IMR-90 (cell line): Measurements from ENCODE around the gene EPHB1. TPM values are rescaled to one million over a fixed set of nuclear protein-coding genes. Genes with fewer than 3 reads are reported as not detected.

Experiments used
- ATAC-seq: fragments of 200-7000 bp; cut with Tn5 transposase; 2 replicates; pipeline ENCODE4 v1.9.1; 2020; ENCODE audit warnings: low read depth, mild to moderate bottlenecking, moderate library complexity
- BruUV-seq: library from RNA; stranded (reverse); fragments of 400-500 nt; replicated peaks from 2 replicates; lab custom pipeline; 2021; lab: Mats Ljungman, UMichigan
- CTCF ChIA-PET: fragments of 300-600 bp; formaldehyde crosslinking; extraction: SDS; loops from one replicate; lab custom pipeline; 2021; ENCODE audit warnings: antibody characterized with exemption; lab: Yijun Ruan, JAX
- POLR2A ChIA-PET: fragments of 300-600 bp; sonication (Branson Sonifier 250); formaldehyde crosslinking; loops from one replicate; lab custom pipeline; 2022; ENCODE audit warnings: antibody characterized with exemption; ENCODE audit not compliant: unreplicated experiment; lab: Charles Lee
- DNase-seq: peaks from one replicate; pipeline ENCODE4 v3.0.0; 2013
- H2AFZ ChIP-seq: replicated peaks from 2 replicates; pipeline ENCODE3; 2013; ENCODE audit warnings: low read length, mild to moderate bottlenecking; ENCODE audit not compliant: poor library complexity
- H2AK5ac ChIP-seq: 2 replicates; pipeline ENCODE4 v1.6.1; 2013; ENCODE audit warnings: low read depth, low read length, inconsistent platforms
- H2AK9ac ChIP-seq: replicated peaks from 2 replicates; pipeline ENCODE3; 2013; ENCODE audit warnings: mild to moderate bottlenecking, low read depth, low read length, moderate library complexity; ENCODE audit not compliant: poor library complexity
- H2BK120ac ChIP-seq: 2 replicates; pipeline ENCODE4 v1.6.1; 2013; ENCODE audit warnings: low read depth, low read length, inconsistent platforms
- H2BK15ac ChIP-seq: 3 replicates; pipeline ENCODE4 v1.6.1; 2013; ENCODE audit warnings: low read depth, low read length, inconsistent platforms
- H2BK20ac ChIP-seq: 2 replicates; pipeline ENCODE4 v1.6.1; 2013; ENCODE audit warnings: low read depth, mild to moderate bottlenecking, inconsistent platforms, low read length, moderate library complexity
- H2BK5ac ChIP-seq: 2 replicates; pipeline ENCODE4 v1.6.1; 2013; ENCODE audit warnings: mild to moderate bottlenecking, low read depth, low read length, inconsistent platforms; ENCODE audit not compliant: poor library complexity, severe bottlenecking
- H3K14ac ChIP-seq: replicated peaks from 2 replicates; pipeline ENCODE4 v1.6.1; 2013; ENCODE audit warnings: low read depth, low read length, inconsistent platforms
- H3K18ac ChIP-seq: 2 replicates; pipeline ENCODE4 v1.6.1; 2013; ENCODE audit warnings: low read depth, low read length, control low read depth
- H3K23ac ChIP-seq: 2 replicates; pipeline ENCODE4 v1.6.1; 2013; ENCODE audit warnings: low read depth, low read length, inconsistent platforms
- H3K27ac ChIP-seq: 2 replicates; pipeline ENCODE4 v1.5.1; 2013; ENCODE audit warnings: mild to moderate bottlenecking, control low read depth, low read length; ENCODE audit not compliant: insufficient read depth
- H3K27me3 ChIP-seq: 2 replicates; pipeline ENCODE4 v1.6.1; 2013; ENCODE audit warnings: low read length; ENCODE audit not compliant: control insufficient read depth, insufficient read depth
- H3K36me3 ChIP-seq: 2 replicates; pipeline ENCODE4 v1.6.1; 2013; ENCODE audit warnings: low read length, mixed read lengths; ENCODE audit not compliant: control insufficient read depth, insufficient read depth
- H3K4ac ChIP-seq: 2 replicates; pipeline ENCODE4 v1.6.1; 2013; ENCODE audit warnings: low read depth, low read length, inconsistent platforms
- H3K4me1 ChIP-seq: 2 replicates; pipeline ENCODE4 v1.6.1; 2013; ENCODE audit warnings: low read length, mixed read lengths; ENCODE audit not compliant: control insufficient read depth, insufficient read depth
- H3K4me2 ChIP-seq: 2 replicates; pipeline ENCODE4 v1.6.1; 2013; ENCODE audit warnings: low read depth, mild to moderate bottlenecking, control low read depth, low read length, moderate library complexity
- H3K4me3 ChIP-seq: 2 replicates; pipeline ENCODE4 v1.5.1; 2013; ENCODE audit warnings: low read depth, mild to moderate bottlenecking, control low read depth, low read length, moderate library complexity; ENCODE audit not compliant: insufficient read depth
- H3K56ac ChIP-seq: 2 replicates; pipeline ENCODE4 v1.6.1; 2013; ENCODE audit warnings: low read length, inconsistent platforms; ENCODE audit not compliant: insufficient read depth; ENCODE audit errors: extremely low read depth
- H3K79me1 ChIP-seq, 2 experiments: 2 replicates each; pipeline ENCODE4 v1.6.1; 2013; ENCODE audit warnings: low read length in 2 of 2, inconsistent platforms in 1 of 2, low read depth in 1 of 2
- H3K9ac ChIP-seq: 2 replicates; pipeline ENCODE4 v1.6.1; 2013; ENCODE audit warnings: low read depth, low read length, control low read depth
- H3K9me1 ChIP-seq: 2 replicates; pipeline ENCODE4 v1.6.1; 2013; ENCODE audit warnings: low read length, inconsistent platforms; ENCODE audit not compliant: insufficient read depth
- H3K9me3 ChIP-seq: 2 replicates; pipeline ENCODE4 v1.6.1; 2013; ENCODE audit warnings: low read length; ENCODE audit not compliant: control insufficient read depth, insufficient read depth
- H4K20me1 ChIP-seq: 2 replicates; pipeline ENCODE4 v1.6.1; 2013; ENCODE audit warnings: low read length, inconsistent platforms; ENCODE audit not compliant: insufficient read depth
- H4K5ac ChIP-seq: 2 replicates; pipeline ENCODE4 v1.6.1; 2013; ENCODE audit warnings: mild to moderate bottlenecking, low read depth, low read length, control low read depth
- H4K8ac ChIP-seq, 2 experiments: 2 replicates each; pipeline ENCODE4 v1.6.1; 2013; ENCODE audit warnings: low read depth in 2 of 2, low read length in 2 of 2, control low read depth in 1 of 2, inconsistent platforms in 1 of 2
- H4K91ac ChIP-seq: 2 replicates; pipeline ENCODE4 v1.6.1; 2013; ENCODE audit warnings: low read depth, low read length, inconsistent platforms; ENCODE audit not compliant: insufficient read depth
- BHLHE40 ChIP-seq: fragments of 150-350 bp; IDR thresholded peaks from 2 replicates; pipeline ENCODE4 v1.6.1; 2016; ENCODE audit warnings: mild to moderate bottlenecking, low read depth, low read length
- CEBPB ChIP-seq: IDR thresholded peaks from 2 replicates; pipeline ENCODE4 v1.6.1; 2012; ENCODE audit warnings: low read depth, low read length, improper control_type of control experiment
- CHD1 ChIP-seq: IDR thresholded peaks from 2 replicates; pipeline ENCODE4 v1.6.1; 2012; ENCODE audit warnings: low read depth, low read length, improper control_type of control experiment
- FOS ChIP-seq: fragments of 150-350 bp; IDR thresholded peaks from 2 replicates; pipeline ENCODE4 v1.6.1; 2016; ENCODE audit warnings: low read depth, low read length
- MAFK ChIP-seq: IDR thresholded peaks from 2 replicates; pipeline ENCODE4 v1.6.1; 2012; ENCODE audit warnings: low read depth, low read length, improper control_type of control experiment
- MAZ ChIP-seq: IDR thresholded peaks from 2 replicates; pipeline ENCODE4 v1.6.1; 2012; ENCODE audit warnings: low read depth, mild to moderate bottlenecking, low read length, improper control_type of control experiment, moderate library complexity, borderline replicate concordance
- MXI1 ChIP-seq: IDR thresholded peaks from 2 replicates; pipeline ENCODE4 v1.6.1; 2012; ENCODE audit warnings: low read depth, mild to moderate bottlenecking, low read length, moderate library complexity, borderline replicate concordance
- NFE2L2 ChIP-seq: fragments of 150-350 bp; IDR thresholded peaks from 2 replicates; pipeline ENCODE4 v1.6.1; 2016; ENCODE audit warnings: low read depth, mild to moderate bottlenecking, low read length
- POLR2A ChIP-seq: IDR thresholded peaks from 2 replicates; pipeline ENCODE4 v1.6.1; 2012; ENCODE audit warnings: mild to moderate bottlenecking, low read depth, low read length
- RAD21 ChIP-seq: IDR thresholded peaks from 2 replicates; pipeline ENCODE4 v1.6.1; 2012; ENCODE audit warnings: low read length, improper control_type of control experiment
- RCOR1 ChIP-seq: IDR thresholded peaks from 2 replicates; pipeline ENCODE4 v1.6.1; 2012; ENCODE audit warnings: mild to moderate bottlenecking, low read length, improper control_type of control experiment; ENCODE audit not compliant: insufficient replicate concordance
- RFX5 ChIP-seq: IDR thresholded peaks from 2 replicates; pipeline ENCODE4 v1.8.0; 2012; ENCODE audit warnings: low read depth, mild to moderate bottlenecking, low read length, moderate library complexity
- SMC3 ChIP-seq: fragments of 150-350 bp; IDR thresholded peaks from 2 replicates; pipeline ENCODE4 v1.6.1; 2016; ENCODE audit warnings: low read depth, mild to moderate bottlenecking, antibody characterized with exemption, low read length, moderate library complexity
- WGBS, 2 experiments: methylation state at CpG; one replicate each; pipeline versions ENCODE4 v1.1.5 to v1.1.7; 2013; ENCODE audit warnings: missing lambda C conversion rate in 2 of 2; ENCODE audit not compliant: insufficient read length in 1 of 2; ENCODE audit errors: extremely low coverage in 2 of 2; 5-methylcytosine and 5-hydroxymethylcytosine counted together
- dilution Hi-C: fragments of 300-500 bp; cut with HindIII; formaldehyde crosslinking; loops from one replicate; pipeline ENCODE4 v1.14.3; 2018; ENCODE audit warnings: low sequenced_read_pairs; ENCODE audit not compliant: unreplicated experiment
- in situ Hi-C: fragments of 300-500 bp; cut with MboI; formaldehyde crosslinking; loops from 3 replicates; pipeline ENCODE4 v1.14.3; 2019; ENCODE audit warnings: low sequenced_read_pairs, inconsistent platforms, mixed read lengths
- intact Hi-C: fragments of 100-400 bp; cut with micrococcal nuclease; formaldehyde crosslinking; loops from 2 replicates; pipeline ENCODE4 v1.10.0; 2022
- polyA plus RNA-seq, 3 experiments: library from polyadenylated mRNA; depleted of rRNA; stranded (reverse); fragments of >200 nt; gene quantifications; 2 replicates each; pipeline ENCODE4 v1.2.3, GENCODE V29; 2012; ENCODE audit warnings: low replicate concordance in 1 of 3
- total RNA-seq: library from RNA; depleted of rRNA; stranded (reverse); fragments of >200 nt; gene quantifications from 2 replicates; pipeline ENCODE4 v1.2.3, GENCODE V29; 2012
- TF ChIP-seq, protein P1 (sequence below): fragments of 150-350 bp; IDR thresholded peaks from 2 replicates; pipeline ENCODE4 v1.6.1; 2016; ENCODE audit warnings: low read depth, mild to moderate bottlenecking, low read length, moderate library complexity, borderline replicate concordance
- TF ChIP-seq, protein P2 (sequence below): fragments of 150-350 bp; IDR thresholded peaks from 2 replicates; pipeline ENCODE4 v1.6.1; 2017; ENCODE audit warnings: mild to moderate bottlenecking, antibody characterized with exemption, low read length, low read depth
- TF ChIP-seq, protein P3 (sequence below): conservative IDR thresholded peaks from 2 replicates; pipeline ENCODE4 v1.5.1; 2012; ENCODE audit warnings: mild to moderate bottlenecking, low read depth, low read length, improper control_type of control experiment

The EPHB1 gene
- total and polyA plus RNA-seq, 2 of the 4 experiments (the other 2 are of a cell fraction), result 0.17 to 0.36 TPM

DNA sequence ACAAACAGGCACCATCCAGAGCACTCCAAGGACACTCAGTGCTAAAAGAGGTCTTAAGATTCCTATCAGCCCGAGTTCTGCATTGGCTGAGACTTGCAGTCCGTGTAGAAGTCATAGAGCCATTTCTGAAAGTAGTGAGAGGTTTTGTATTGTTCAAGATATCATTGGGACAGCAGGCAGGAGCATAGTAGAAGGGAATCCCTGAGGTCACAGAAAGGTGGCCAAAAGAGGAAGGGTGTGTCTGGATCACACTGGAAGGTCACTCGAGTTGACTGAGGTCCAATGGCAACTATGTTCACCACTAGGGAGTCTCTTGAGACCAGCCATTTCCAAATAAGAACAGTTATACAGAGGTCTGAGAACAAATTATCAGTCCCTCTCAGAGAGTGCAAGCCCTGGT, 468.3 kb downstream of the EPHB1 start:
- no peak overlapping the region for H3K18ac ChIP-seq
- BruUV-seq, result no TSS peak
- H3K4me2 ChIP-seq, result no peak overlapping the region
- no peak for ATAC-seq
- DNase-seq, result no peak
- no peaks in the 10 kb centered on the region for H3K4me1 ChIP-seq
- no peaks in the 10 kb centered on the region for H4K20me1 ChIP-seq
- H3K9ac ChIP-seq, result no peak overlapping the region
- TF ChIP-seq RFX5, result no peak
- TF ChIP-seq CHD1, result no peak
- TF ChIP-seq BHLHE40, result no peak
- TF ChIP-seq, protein P1, sequence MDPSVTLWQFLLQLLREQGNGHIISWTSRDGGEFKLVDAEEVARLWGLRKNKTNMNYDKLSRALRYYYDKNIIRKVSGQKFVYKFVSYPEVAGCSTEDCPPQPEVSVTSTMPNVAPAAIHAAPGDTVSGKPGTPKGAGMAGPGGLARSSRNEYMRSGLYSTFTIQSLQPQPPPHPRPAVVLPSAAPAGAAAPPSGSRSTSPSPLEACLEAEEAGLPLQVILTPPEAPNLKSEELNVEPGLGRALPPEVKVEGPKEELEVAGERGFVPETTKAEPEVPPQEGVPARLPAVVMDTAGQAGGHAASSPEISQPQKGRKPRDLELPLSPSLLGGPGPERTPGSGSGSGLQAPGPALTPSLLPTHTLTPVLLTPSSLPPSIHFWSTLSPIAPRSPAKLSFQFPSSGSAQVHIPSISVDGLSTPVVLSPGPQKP, result no peak
- TF ChIP-seq, protein P2, sequence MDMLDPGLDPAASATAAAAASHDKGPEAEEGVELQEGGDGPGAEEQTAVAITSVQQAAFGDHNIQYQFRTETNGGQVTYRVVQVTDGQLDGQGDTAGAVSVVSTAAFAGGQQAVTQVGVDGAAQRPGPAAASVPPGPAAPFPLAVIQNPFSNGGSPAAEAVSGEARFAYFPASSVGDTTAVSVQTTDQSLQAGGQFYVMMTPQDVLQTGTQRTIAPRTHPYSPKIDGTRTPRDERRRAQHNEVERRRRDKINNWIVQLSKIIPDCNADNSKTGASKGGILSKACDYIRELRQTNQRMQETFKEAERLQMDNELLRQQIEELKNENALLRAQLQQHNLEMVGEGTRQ, result no peak
- no peak for TF ChIP-seq FOS
- TF ChIP-seq MAZ, result no peak
- TF ChIP-seq RCOR1, result no peak
- TF ChIP-seq SMC3, result no peak
- TF ChIP-seq POLR2A, result no peak
- TF ChIP-seq CEBPB, result no peak
- no peak for TF ChIP-seq NFE2L2
- no peak for TF ChIP-seq MAFK
- no peak for TF ChIP-seq RAD21
- no peak for TF ChIP-seq MXI1
- TF ChIP-seq, protein P3, sequence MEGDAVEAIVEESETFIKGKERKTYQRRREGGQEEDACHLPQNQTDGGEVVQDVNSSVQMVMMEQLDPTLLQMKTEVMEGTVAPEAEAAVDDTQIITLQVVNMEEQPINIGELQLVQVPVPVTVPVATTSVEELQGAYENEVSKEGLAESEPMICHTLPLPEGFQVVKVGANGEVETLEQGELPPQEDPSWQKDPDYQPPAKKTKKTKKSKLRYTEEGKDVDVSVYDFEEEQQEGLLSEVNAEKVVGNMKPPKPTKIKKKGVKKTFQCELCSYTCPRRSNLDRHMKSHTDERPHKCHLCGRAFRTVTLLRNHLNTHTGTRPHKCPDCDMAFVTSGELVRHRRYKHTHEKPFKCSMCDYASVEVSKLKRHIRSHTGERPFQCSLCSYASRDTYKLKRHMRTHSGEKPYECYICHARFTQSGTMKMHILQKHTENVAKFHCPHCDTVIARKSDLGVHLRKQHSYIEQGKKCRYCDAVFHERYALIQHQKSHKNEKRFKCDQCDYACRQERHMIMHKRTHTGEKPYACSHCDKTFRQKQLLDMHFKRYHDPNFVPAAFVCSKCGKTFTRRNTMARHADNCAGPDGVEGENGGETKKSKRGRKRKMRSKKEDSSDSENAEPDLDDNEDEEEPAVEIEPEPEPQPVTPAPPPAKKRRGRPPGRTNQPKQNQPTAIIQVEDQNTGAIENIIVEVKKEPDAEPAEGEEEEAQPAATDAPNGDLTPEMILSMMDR, result no peak
- H3K79me1 ChIP-seq, result no peaks in the 10 kb centered on the region
- no peak overlapping the region for H2BK120ac ChIP-seq
- in situ Hi-C loops, result no loop called here
- H2BK5ac ChIP-seq, result no peak overlapping the region
- H2BK20ac ChIP-seq, result no peak overlapping the region
- no peak overlapping the region for H3K14ac ChIP-seq
- no peaks in the 10 kb centered on the region for H3K9me1 ChIP-seq
- no peak overlapping the region for H2BK15ac ChIP-seq
- no peak overlapping the region for H2AK5ac ChIP-seq
- H3K4ac ChIP-seq, result no peak overlapping the region
- H3K9me3 ChIP-seq, result peaks cover 4% of the 10 kb centered on the region
- no peak overlapping the region for H3K4me3 ChIP-seq
- H3K23ac ChIP-seq, result no peak overlapping the region
- no peaks in the 10 kb centered on the region for H3K36me3 ChIP-seq
- H4K8ac ChIP-seq, result no peak overlapping the region
- H3K56ac ChIP-seq, result no peak overlapping the region
- no peak overlapping the region for H2AFZ ChIP-seq
- H3K27me3 ChIP-seq, result no peaks in the 10 kb centered on the region
- intact Hi-C loops, result no loop called here
- H4K91ac ChIP-seq, result no peak overlapping the region
- dilution Hi-C loops, result no loop called here
- ChIA-PET POLR2A (no interaction called here), CTCF (no interaction called here)
- no peak overlapping the region for H2AK9ac ChIP-seq
- H4K5ac ChIP-seq, result no peak overlapping the region
- no peak overlapping the region for H3K27ac ChIP-seq
- whole genome bisulfite sequencing, 2 experiments, result 50% methylated on average over 1 of the region's 3 CpGs; no CpG with 5 or more reads in 1 of the 2 experiments
